GM18505 (cell line): ENCODE measurements around the gene KCNC4.

ENCODE experiments used
- ATAC-seq: cut with Tn5 transposase; IDR thresholded peaks from one replicate; pipeline ENCODE4 v1.9.1; 2021; ENCODE audit not compliant: unreplicated experiment
- POLR2A ChIP-seq: IDR thresholded peaks from 4 replicates; pipeline ENCODE4 v1.6.1; 2011; ENCODE audit warnings: borderline replicate concordance; ENCODE audit not compliant: insufficient read depth, insufficient read length; ENCODE audit errors: extremely low read depth

Gene KCNC4

GRCh38 chr1:110176299-110176956 is 33.7 kb upstream of the KCNC4 start:
- no peak for ATAC-seq
- TF ChIP-seq POLR2A = no peak

- ATAC-seq = no peak
- no peak for TF ChIP-seq POLR2A
These were observed 32.3 kb upstream of the KCNC4 start for GRCh38 chr1:110177775-110178174.

GRCh38 chr1:110183642-110184167 is 26.4 kb upstream of the KCNC4 start:
- TF ChIP-seq POLR2A = no peak
- no peak for ATAC-seq

GRCh38 chr1:110184446-110184845 is 25.7 kb upstream of the KCNC4 start:
- ATAC-seq = no peak
- no peak for TF ChIP-seq POLR2A

- ATAC-seq = no peak
- no peak for TF ChIP-seq POLR2A
These were observed 24.9 kb upstream of the KCNC4 start for GRCh38 chr1:110185181-110185580.

- no peak for ATAC-seq
- no peak for TF ChIP-seq POLR2A
These were observed 23.6 kb upstream of the KCNC4 start for GRCh38 chr1:110186558-110186957.

- no peak for TF ChIP-seq POLR2A
- ATAC-seq = no peak
These were observed 22.8 kb upstream of the KCNC4 start for GRCh38 chr1:110187139-110187890.

- no peak for ATAC-seq
- TF ChIP-seq POLR2A = no peak
These were observed 22.0 kb upstream of the KCNC4 start for GRCh38 chr1:110188035-110188618.

- no peak for TF ChIP-seq POLR2A
- ATAC-seq = no peak
These were observed 20.9 kb upstream of the KCNC4 start for GRCh38 chr1:110189181-110189580.

- TF ChIP-seq POLR2A = no peak
- no peak for ATAC-seq
These were observed 19.7 kb upstream of the KCNC4 start for GRCh38 chr1:110190282-110190929.

- no peak for TF ChIP-seq POLR2A
These were observed 17.6 kb upstream of the KCNC4 start for GRCh38 chr1:110192541-110192940.

GRCh38 chr1:110195196-110195595 is 14.9 kb upstream of the KCNC4 start:
- no peak for ATAC-seq
- TF ChIP-seq POLR2A = no peak

More at GRCh38 chr1:110192541-110192940, 17.6 kb upstream of the KCNC4 start:
- ATAC-seq = no peak
